Suppressor macrophage treated with lipopolysaccharide for 1 hour (primary cell): Measurements from ENCODE around the gene KLC1.
"Not testable (repeated sequence)": the region's sequence is repeated elsewhere in the genome, so short reads cannot be mapped to it uniquely, and the experiment has no call there.

Source experiments
- DNase-seq, 3 donors: peaks; one replicate each; pipeline ENCODE4 v3.0.0-alpha.2; 2020 to 2022

The KLC1 gene

GRCh38 chr14:103691655-103692054 is 62.6 kb downstream of the KLC1 start:
- not testable (repeated sequence) for DNase-seq

DNA sequence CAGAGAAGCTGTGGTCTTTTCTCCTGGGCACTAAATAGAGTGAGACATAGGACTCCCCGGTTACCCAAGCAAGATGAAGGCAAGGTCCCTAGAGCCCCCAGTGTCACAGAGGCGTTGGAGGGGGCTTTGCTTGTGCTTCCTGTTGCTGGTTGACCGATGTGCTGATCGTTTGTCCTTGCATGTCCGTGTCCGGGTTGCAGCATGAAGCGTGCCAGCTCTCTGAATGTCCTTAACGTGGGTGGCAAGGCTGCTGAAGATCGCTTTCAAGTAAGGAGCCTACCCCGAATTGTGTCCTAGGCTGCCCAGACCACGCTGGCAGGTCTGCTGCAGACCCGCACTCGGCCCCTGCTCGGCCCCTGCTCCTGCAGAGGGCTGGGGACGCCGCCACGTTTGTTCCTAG is 63.1 kb downstream of the KLC1 start:
- no peak for DNase-seq

DNA sequence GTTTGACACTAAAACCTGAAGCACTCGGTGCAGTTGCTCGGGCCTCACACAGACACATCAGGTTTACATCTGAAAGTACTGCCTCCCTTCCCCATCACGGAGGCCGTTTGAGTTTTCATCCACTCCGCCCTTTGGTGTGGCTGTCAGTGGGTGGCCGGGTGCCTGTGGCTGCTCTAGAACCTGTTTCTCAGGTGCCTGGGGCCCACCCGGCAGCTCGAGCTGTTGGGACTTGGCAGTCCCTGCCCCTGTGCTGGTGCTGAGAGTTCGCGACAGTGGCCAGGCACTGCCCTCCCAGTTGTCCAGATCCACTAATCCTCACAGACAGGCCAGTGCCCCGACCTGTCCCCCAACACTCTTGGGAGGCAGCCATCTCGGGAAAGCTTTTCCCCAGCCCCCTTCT is 63.9 kb downstream of the KLC1 start:
- DNase-seq, result no peak

DNA sequence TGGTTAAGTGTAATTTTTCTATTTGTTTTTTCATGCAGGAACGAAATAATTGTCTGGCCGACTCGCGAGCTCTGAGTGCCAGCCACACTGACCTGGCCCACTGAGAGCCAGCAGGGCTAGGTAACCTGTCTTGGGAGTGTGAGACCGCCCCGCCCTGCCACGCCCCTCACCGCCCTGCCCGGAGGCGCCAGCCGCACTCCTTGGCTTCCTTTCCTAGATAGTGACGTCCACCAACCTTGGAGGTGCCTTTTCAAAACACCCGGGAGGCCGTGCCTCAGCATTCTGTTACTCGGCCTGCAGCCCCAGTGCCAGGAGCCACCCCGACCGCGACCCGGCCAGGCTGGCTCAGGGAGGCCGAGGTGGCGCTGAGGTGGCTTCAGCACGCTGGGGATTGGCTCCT is 64.5 kb downstream of the KLC1 start:
- DNase-seq, result no peak

GRCh38 chr14:103694572-103695026 is 65.6 kb downstream of the KLC1 start:
- no peak for DNase-seq

GRCh38 chr14:103695296-103696069 is 66.5 kb downstream of the KLC1 start:
- DNase-seq, result no peak

GRCh38 chr14:103696070-103696402 is 67.0 kb downstream of the KLC1 start:
- DNase-seq, result no peak

DNA sequence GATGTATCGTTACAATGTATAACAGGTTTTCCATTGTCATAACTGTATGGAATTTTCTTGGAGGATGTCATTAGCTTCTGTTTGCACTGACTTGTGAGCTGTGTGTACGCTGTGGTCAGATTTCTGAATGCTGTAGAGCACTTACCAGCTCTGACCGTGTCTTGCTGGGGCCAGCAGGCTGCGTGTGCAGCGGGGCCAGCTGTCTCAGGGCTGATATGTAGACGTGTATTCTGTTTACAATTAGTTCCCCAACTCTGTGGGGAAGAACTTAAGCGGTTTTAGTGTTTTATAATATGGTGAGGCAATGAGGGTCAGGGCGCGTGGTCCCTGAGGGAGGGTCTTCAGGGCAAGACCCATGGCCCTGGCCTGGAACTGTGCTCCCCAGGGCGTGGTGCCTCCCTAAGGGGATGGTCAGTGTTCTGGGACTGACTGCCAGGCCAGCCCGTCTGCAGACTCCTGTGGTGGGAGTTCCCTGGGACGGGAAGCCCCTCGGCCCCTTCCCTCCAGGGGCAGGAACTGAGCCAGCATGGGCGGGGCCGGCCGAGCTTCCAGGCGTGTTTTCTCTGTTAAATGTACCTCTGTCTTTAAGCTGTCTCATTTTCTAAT is 67.6 kb downstream of the KLC1 start:
- DNase-seq, result no peak

- DNase-seq, result no peak
These were observed 68.2 kb downstream of the KLC1 start for GRCh38 chr14:103697206-103697602.

GRCh38 chr14:103697603-103698379 is 68.8 kb downstream of the KLC1 start:
- no peak for DNase-seq

GRCh38 chr14:103698380-103699260 is 69.6 kb downstream of the KLC1 start:
- DNase-seq, result no peak

DNA sequence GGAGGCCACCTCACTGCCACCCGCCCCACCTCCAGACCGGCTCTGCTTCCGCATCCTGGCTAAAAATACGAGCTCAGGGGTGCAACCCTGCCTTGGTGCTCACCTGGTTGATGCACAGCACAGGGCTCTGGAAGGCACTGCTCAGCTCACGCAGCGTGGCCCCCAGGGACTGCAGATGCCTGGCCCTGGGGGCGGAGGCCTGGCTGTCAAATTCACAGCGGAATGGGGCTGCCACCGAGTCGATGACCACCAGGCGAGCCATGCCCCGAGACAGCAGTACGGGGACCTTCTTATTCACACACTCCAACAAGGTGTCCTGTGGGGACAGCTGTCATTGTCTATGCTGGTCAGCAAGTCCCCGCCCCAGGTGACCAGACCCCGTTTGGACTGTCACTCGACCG is 70.2 kb downstream of the KLC1 start:
- no peak for DNase-seq

DNA sequence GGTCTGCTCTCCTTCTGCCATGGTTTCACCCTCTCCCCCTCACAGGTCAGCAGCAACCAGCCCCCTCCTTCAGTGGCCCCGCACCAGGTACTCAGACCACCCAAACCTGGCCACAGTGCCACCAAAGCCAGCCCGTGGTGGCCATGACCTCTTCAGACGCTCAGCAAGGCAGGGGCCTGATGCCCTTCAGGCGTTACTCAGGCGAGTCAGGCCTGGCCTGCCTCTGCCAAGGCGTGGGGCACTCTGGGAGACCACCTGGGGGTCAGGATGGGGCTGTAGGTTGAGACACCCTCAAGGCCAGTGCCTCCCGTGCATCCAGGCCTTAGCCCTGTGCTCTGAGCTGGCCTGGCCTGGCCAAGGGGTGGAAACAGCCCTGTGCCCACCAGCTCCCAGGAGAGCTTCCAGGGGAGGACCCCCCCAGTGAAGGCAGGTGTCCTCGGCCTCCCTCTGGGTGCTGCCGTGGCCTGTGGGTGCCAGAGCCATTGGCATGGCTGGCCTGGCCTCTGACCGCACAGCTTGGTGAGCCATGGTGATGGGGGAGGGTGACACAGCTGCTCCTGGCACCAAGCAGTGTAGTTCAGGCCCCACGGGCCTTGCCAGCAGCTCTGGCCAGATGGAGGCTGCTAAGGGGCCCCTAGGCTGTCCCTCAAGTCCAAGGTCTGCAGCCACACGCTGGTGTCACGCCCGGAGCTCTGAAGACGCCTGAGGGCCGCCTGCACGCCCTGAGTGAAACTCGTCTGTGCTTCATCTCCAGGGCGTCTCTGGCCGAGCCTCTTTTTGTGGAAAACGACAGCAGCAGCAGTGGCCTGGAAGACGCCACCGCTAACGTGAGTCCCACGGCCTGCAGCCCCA is 71.1 kb downstream of the KLC1 start:
- no peak for DNase-seq

DNA sequence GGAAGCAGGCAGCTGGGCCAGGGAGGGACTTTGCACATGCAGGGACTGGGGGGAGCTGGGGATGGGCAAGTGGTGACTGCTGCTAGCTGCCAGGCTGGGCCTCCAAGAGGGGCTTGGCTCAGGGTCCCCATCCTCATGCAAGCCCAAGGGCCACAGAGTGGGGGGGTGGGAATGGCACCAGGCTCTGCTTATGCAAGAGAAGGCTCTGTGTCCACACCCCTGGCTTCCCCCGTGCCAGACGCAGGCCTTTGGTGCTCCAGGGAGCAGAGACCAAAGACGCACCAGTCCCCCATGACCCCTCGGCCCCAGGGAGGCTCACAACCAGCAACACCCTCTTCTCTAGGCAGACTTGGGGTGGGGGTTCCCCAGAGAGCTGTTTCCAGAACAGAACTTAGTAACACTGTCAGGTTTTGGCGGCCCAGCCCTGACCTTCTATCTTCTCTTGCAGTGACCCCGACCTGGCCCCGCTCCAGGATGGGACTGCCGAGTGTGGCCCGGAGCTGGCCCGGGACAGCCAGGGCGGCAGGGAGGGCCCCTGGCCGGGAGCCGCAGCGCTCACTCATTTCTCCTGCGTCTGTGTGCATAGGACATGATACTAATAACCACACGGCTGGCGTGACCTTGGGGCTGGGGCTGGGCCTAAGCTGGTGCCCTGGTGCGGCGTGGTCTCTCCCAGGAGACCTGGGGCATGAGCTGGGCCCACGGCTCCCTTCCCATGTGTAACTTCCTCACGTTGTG is 71.9 kb downstream of the KLC1 start:
- DNase-seq, result no peak

GRCh38 chr14:103702095-103702494 is 73.1 kb downstream of the KLC1 start:
- DNase-seq, result no peak

- no peak for DNase-seq
These were observed 73.8 kb downstream of the KLC1 start for GRCh38 chr14:103702497-103703432.

GRCh38 chr14:103703433-103704385 is 74.7 kb downstream of the KLC1 start:
- no peak for DNase-seq

GRCh38 chr14:103704708-103705107 is 75.7 kb downstream of the KLC1 start:
- no peak for DNase-seq

DNA sequence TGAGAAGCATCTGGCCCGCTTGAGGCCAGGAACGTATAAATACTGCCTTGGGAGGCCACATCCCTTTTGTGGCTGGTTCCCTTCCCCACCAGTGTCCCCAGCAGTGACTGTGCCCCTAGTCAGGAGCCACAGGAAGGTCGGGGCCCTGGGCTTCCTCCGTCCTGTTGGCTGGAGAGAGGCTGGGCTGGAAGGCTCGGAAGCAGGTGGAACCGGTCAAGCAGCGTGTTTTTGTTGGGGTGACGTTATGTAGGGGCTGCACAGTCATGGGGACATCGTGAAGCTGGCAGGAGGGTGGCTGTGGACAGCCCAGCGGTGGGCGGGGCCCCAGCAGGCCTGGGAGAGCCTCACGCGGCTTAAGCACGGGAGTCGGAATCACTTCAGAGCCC is 76.1 kb downstream of the KLC1 start:
- DNase-seq, result peak in 2 of 3 donors; percentile 9 to 36
